GM21515 (cell line): ENCODE measurements around the gene RARS1.

Experiments
- ATAC-seq: cut with Tn5 transposase; IDR thresholded peaks from one replicate; pipeline ENCODE4 v1.9.1; 2021; ENCODE audit not compliant: unreplicated experiment

The RARS1 gene

GRCh38 chr5:168553377-168554130 is 67.3 kb downstream of the RARS1 start:
- no peak for ATAC-seq

GRCh38 chr5:168557389-168557788 is 71.1 kb downstream of the RARS1 start:
- ATAC-seq = no peak

- no peak for ATAC-seq
Measured at GRCh38 chr5:168562279-168562678, 76.0 kb downstream of the RARS1 start.

DNA sequence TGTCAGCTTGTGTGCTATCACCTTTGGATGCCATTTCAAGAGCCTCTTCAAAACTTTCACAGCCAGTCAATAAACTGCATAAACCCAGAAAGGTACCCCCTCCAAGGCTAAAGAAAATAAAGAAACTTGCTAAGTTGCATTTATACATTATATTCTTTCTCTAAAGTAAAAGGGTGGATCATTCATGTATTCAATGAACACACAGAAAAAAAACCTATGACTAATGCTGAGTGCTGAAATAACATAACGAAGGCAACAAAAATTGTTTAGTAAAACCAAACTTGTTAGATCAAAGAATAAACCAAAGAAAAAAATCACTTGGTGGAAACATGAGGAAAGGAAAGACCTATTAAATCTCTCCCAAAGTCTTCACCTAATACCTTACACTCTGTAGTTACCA is 77.7 kb downstream of the RARS1 start:
- ATAC-seq = no peak

DNA sequence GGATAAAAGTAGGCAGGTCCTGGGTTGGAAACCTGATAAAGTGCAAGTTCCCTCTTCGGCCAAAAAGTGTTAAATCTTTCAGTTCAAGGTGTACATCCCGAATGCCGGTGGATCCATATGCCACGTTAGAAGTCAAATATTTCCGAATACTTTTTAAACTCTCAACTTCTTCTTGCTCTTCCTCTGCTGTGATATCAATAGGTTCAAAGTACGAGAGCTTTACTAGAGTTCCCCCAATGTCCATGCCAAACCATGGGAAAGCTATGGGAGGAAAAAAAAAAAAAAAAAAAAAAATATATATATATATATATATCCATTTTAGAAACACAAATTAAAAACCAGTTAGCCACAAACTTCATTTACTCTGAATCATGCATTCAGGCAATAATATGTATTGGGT is 82.5 kb downstream of the RARS1 start:
- ATAC-seq = no peak
